HEK293 (cell line): ENCODE measurements around the gene TMEM63B.

Experiments
- CTCF ChIA-PET: fragments of 350-600 bp; formaldehyde crosslinking; extraction: SDS; loops from one replicate; lab custom pipeline; 2021; ENCODE audit warnings: antibody characterized with exemption; lab: Yijun Ruan, JAX
- POLR2A ChIA-PET: fragments of 300-600 bp; formaldehyde crosslinking; extraction: SDS; loops from one replicate; lab custom pipeline; 2020; ENCODE audit warnings: antibody characterized with exemption, inconsistent platforms; lab: Yijun Ruan, JAX
- H3K27ac ChIP-seq: fragments of 200-500 bp; sonication (Bioruptor generic); 2 replicates; pipeline ENCODE4 v1.5.1; 2014; ENCODE audit warnings: low read depth, low read length, control low read depth, inconsistent platforms; ENCODE audit errors: extremely low read depth
- H3K36me3 ChIP-seq, 2 experiments: fragments of 200-500 bp in 1 of 2; sonication (Bioruptor generic) in 1 of 2; 1 replicate in 1 of 2; 2 replicates in 1 of 2; pipeline ENCODE4 v1.5.1; 2014 to 2017; ENCODE audit warnings: inconsistent platforms in 2 of 2, low read length in 2 of 2; ENCODE audit not compliant: control insufficient read depth in 2 of 2, insufficient read depth in 1 of 2
- H3K4me1 ChIP-seq: fragments of 200-500 bp; sonication (Bioruptor generic); 2 replicates; pipeline ENCODE4 v1.5.1; 2014; ENCODE audit warnings: mild to moderate bottlenecking, low read length, inconsistent platforms; ENCODE audit not compliant: control insufficient read depth, insufficient read depth
- H3K4me3 ChIP-seq: 2 replicates; pipeline ENCODE4 v1.5.1; 2011; ENCODE audit warnings: low read depth, mild to moderate bottlenecking, control low read depth, low read length, moderate library complexity
- H3K9me3 ChIP-seq: fragments of 200-500 bp; sonication (Bioruptor generic); 2 replicates; pipeline ENCODE4 v1.5.1; 2014; ENCODE audit warnings: low read depth, low read length, inconsistent platforms; ENCODE audit not compliant: control insufficient read depth, insufficient read depth
- GLI2 ChIP-seq: fragments of 450-650 bp; formaldehyde crosslinking; IDR thresholded peaks from 2 replicates; pipeline ENCODE4; 2017; ENCODE audit warnings: missing biosample characterization, missing genetic modification characterization, low read depth, borderline replicate concordance
- GLIS1 ChIP-seq: fragments of 450-650 bp; formaldehyde crosslinking; IDR thresholded peaks from 2 replicates; pipeline ENCODE4 v1.5.1; 2016; ENCODE audit warnings: missing biosample characterization, missing genetic modification characterization
- KLF17 ChIP-seq: fragments of 450-650 bp; formaldehyde crosslinking; IDR thresholded peaks from 2 replicates; pipeline ENCODE4 v1.5.1; 2016; ENCODE audit warnings: missing biosample characterization, missing genetic modification characterization
- SCRT1 ChIP-seq: fragments of 450-650 bp; formaldehyde crosslinking; IDR thresholded peaks from 2 replicates; pipeline ENCODE4 v1.5.1; 2016; ENCODE audit warnings: missing biosample characterization, missing genetic modification characterization, borderline replicate concordance
- TCF7L2 ChIP-seq: IDR thresholded peaks from 2 replicates; pipeline ENCODE4 v1.6.1; 2011; ENCODE audit warnings: low read depth, mild to moderate bottlenecking, inconsistent platforms, low read length, moderate library complexity, borderline replicate concordance
- TSHZ1 ChIP-seq: fragments of 450-650 bp; formaldehyde crosslinking; IDR thresholded peaks from 2 replicates; pipeline ENCODE4 v1.5.1; 2016; ENCODE audit warnings: missing biosample characterization, missing genetic modification characterization, borderline replicate concordance
- ZBTB11 ChIP-seq: fragments of 450-650 bp; formaldehyde crosslinking; conservative IDR thresholded peaks from 2 replicates; pipeline ENCODE4 v1.5.1; 2016; ENCODE audit warnings: low read depth, missing biosample characterization, missing genetic modification characterization
- ZNF121 ChIP-seq: fragments of 450-650 bp; formaldehyde crosslinking; IDR thresholded peaks from 2 replicates; pipeline ENCODE4 v1.5.1; 2016; ENCODE audit warnings: missing biosample characterization, missing genetic modification characterization
- ZNF148 ChIP-seq: fragments of 450-650 bp; formaldehyde crosslinking; IDR thresholded peaks from 2 replicates; pipeline ENCODE4 v1.5.0; 2017; ENCODE audit warnings: missing biosample characterization, missing genetic modification characterization, borderline replicate concordance
- ZNF211 ChIP-seq: fragments of 450-650 bp; formaldehyde crosslinking; IDR thresholded peaks from 2 replicates; pipeline ENCODE4 v1.5.1; 2016; ENCODE audit warnings: low read depth, missing biosample characterization, missing genetic modification characterization
- ZNF280D ChIP-seq: fragments of 450-650 bp; formaldehyde crosslinking; IDR thresholded peaks from 2 replicates; pipeline ENCODE4 v1.5.1; 2016; ENCODE audit warnings: missing biosample characterization, missing genetic modification characterization
- ZNF335 ChIP-seq: fragments of 450-650 bp; formaldehyde crosslinking; conservative IDR thresholded peaks from 2 replicates; pipeline ENCODE4 v1.5.1; 2016; ENCODE audit warnings: missing biosample characterization, missing genetic modification characterization
- ZNF423 ChIP-seq: fragments of 450-650 bp; formaldehyde crosslinking; IDR thresholded peaks from 2 replicates; pipeline ENCODE4 v1.5.1; 2016; ENCODE audit warnings: missing biosample characterization, missing genetic modification characterization
- ZNF433 ChIP-seq: fragments of 450-650 bp; formaldehyde crosslinking; IDR thresholded peaks from 2 replicates; pipeline ENCODE4 v1.5.1; 2016; ENCODE audit warnings: missing biosample characterization, missing genetic modification characterization, low read depth
- ZNF488 ChIP-seq: fragments of 450-650 bp; formaldehyde crosslinking; IDR thresholded peaks from 2 replicates; pipeline ENCODE4 v1.5.1; 2016; ENCODE audit warnings: missing biosample characterization, missing genetic modification characterization
- ZNF596 ChIP-seq: fragments of 450-650 bp; IDR thresholded peaks from 2 replicates; pipeline ENCODE4 v1.5.0; 2018; ENCODE audit warnings: missing biosample characterization, mild to moderate bottlenecking, missing genetic modification characterization, moderate library complexity
- ZNF677 ChIP-seq: fragments of 450-650 bp; IDR thresholded peaks from 2 replicates; pipeline ENCODE4 v1.5.0; 2018; ENCODE audit warnings: missing biosample characterization, mild to moderate bottlenecking, missing genetic modification characterization, moderate library complexity
- ZNF792 ChIP-seq: fragments of 450-650 bp; formaldehyde crosslinking; IDR thresholded peaks from 2 replicates; pipeline ENCODE4 v1.5.1; 2016; ENCODE audit warnings: missing biosample characterization, missing genetic modification characterization

The TMEM63B gene

GRCh38 chr6:44113414-44113813, 13.9 kb upstream of the TMEM63B start:
- no peak overlapping the region for H3K27ac ChIP-seq
- TF ChIP-seq ZNF423, result no peak
- TF ChIP-seq SCRT1 (tag by site-specific recombination), result no peak
- no peak for TF ChIP-seq ZNF677 (tag by site-specific recombination)
- TF ChIP-seq ZNF148, result no peak
- no peak for TF ChIP-seq GLI2 (tag by site-specific recombination)
- TF ChIP-seq KLF17 (tag by site-specific recombination), result no peak
- no peak for TF ChIP-seq GLIS1 (tag by site-specific recombination)
- TF ChIP-seq TCF7L2, result no peak
- TF ChIP-seq ZNF433, result no peak
- TF ChIP-seq ZNF335, result no peak
- TF ChIP-seq TSHZ1 (tag by site-specific recombination), result no peak
- POLR2A ChIA-PET, result interaction anchor here (0.7 kb wide), 1 partner anchor 9 kb away, joined by 3 read pairs; no protein-coding TSS in a partner anchor
- H3K9me3 ChIP-seq, result no peaks in the 10 kb centered on the region
- H3K4me3 ChIP-seq, result no peak overlapping the region
- peaks cover 37 to 75% of the 10 kb centered on the region in 2 experiments for H3K36me3 ChIP-seq
- no peaks in the 10 kb centered on the region for H3K4me1 ChIP-seq
- CTCF ChIA-PET, result interaction anchor here (6.8 kb wide), 1 partner anchor 15 kb away, joined by 54 read pairs; no protein-coding TSS in a partner anchor

GRCh38 chr6:44115866-44116265, 11.5 kb upstream of the TMEM63B start:
- no peaks in the 10 kb centered on the region for H3K9me3 ChIP-seq
- H3K4me3 ChIP-seq, result no peak overlapping the region
- POLR2A ChIA-PET, result interaction anchor here (2.0 kb wide), 1 partner anchor 131 kb away, joined by 11 read pairs; the partner anchor contains the start of gene HSP90AB1
- H3K27ac ChIP-seq, result no peak overlapping the region
- CTCF ChIA-PET, result interaction anchor here (0.5 to 3.7 kb wide), 6 partner anchors 13 to 356 kb away, joined by 3 to 30 read pairs (median 4); no protein-coding TSS in a partner anchor
- peaks cover 4% of the 10 kb centered on the region; the same call in 1 of the 2 replicates for H3K4me1 ChIP-seq
- H3K36me3 ChIP-seq, result peaks cover 37 to 51% of the 10 kb centered on the region in 2 experiments
- TF ChIP-seq ZBTB11 (no peak), ZNF280D (no peak), ZNF211 (no peak), ZNF792 (tag by site-specific recombination) (no peak), ZNF596 (no peak), KLF17 (tag by site-specific recombination) (no peak), ZNF121 (tag by site-specific recombination) (no peak), ZNF488 (tag by site-specific recombination) (no peak)
